MM.1S (cell line): ENCODE measurements around the gene SLAIN1.

Experiments
- DNase-seq: peaks from one replicate; pipeline ENCODE4 v3.0.0-alpha.2; 2015
- H2AFZ ChIP-seq: fragments of 300-600 bp; sonication (generic); 2 replicates; pipeline ENCODE4 v1.6.0; 2016; ENCODE audit warnings: antibody characterized with exemption, low read length
- H3F3A ChIP-seq: fragments of 300-600 bp; sonication (generic); 2 replicates; pipeline ENCODE4 v1.6.1; 2016; ENCODE audit warnings: mild to moderate bottlenecking, antibody characterized with exemption, low read length, moderate library complexity, mixed read lengths; ENCODE audit not compliant: insufficient read depth
- H3K27ac ChIP-seq: fragments of 300-600 bp; sonication (generic); 2 replicates; pipeline ENCODE4 v1.5.1; 2016; ENCODE audit warnings: mild to moderate bottlenecking, low read length
- H3K27me3 ChIP-seq: fragments of 300-600 bp; sonication (generic); replicated peaks from 2 replicates; pipeline ENCODE4 v1.6.0; 2016; ENCODE audit warnings: low read length; ENCODE audit not compliant: insufficient read depth
- H3K36me3 ChIP-seq: fragments of 300-600 bp; sonication (generic); replicated peaks from 2 replicates; pipeline ENCODE4 v1.6.1; 2016; ENCODE audit warnings: mild to moderate bottlenecking, low read length, mixed read lengths; ENCODE audit not compliant: insufficient read depth
- H3K4me1 ChIP-seq: fragments of 300-600 bp; sonication (generic); 2 replicates; pipeline ENCODE4 v1.6.1; 2016; ENCODE audit warnings: low read length, mixed read lengths
- H3K4me2 ChIP-seq: fragments of 300-600 bp; sonication (generic); 2 replicates; pipeline ENCODE4 v1.6.0; 2016; ENCODE audit warnings: low read depth, low read length
- H3K4me3 ChIP-seq: fragments of 300-600 bp; sonication (generic); 2 replicates; pipeline ENCODE4 v1.5.1; 2016; ENCODE audit warnings: low read length, mixed read lengths
- H3K79me2 ChIP-seq: fragments of 300-600 bp; sonication (generic); 2 replicates; pipeline ENCODE4 v1.6.1; 2016; ENCODE audit warnings: mixed run types, low read length, mixed read lengths
- H3K9ac ChIP-seq: fragments of 300-600 bp; sonication (generic); 2 replicates; pipeline ENCODE4 v1.6.1; 2016; ENCODE audit warnings: low read length, mixed read lengths
- H3K9me2 ChIP-seq: fragments of 300-600 bp; sonication (generic); replicated peaks from 2 replicates; pipeline ENCODE4 v1.6.1; 2016; ENCODE audit warnings: mild to moderate bottlenecking, low read length, mixed read lengths; ENCODE audit not compliant: insufficient read depth
- H3K9me3 ChIP-seq: fragments of 300-600 bp; sonication (generic); replicated peaks from 2 replicates; pipeline ENCODE4 v1.6.1; 2016; ENCODE audit warnings: mild to moderate bottlenecking, low read length, mixed read lengths; ENCODE audit not compliant: insufficient read depth
- H4K20me1 ChIP-seq: fragments of 300-600 bp; sonication (generic); 2 replicates; pipeline ENCODE4 v1.6.1; 2016; ENCODE audit warnings: mild to moderate bottlenecking, low read length, moderate library complexity, mixed read lengths; ENCODE audit not compliant: insufficient read depth
- CTCF ChIP-seq: fragments of 300-600 bp; sonication (generic); IDR thresholded peaks from 2 replicates; pipeline ENCODE4 v1.5.1; 2016; ENCODE audit warnings: antibody characterized with exemption, low read length, mixed read lengths
- EZH2 ChIP-seq: fragments of 300-600 bp; sonication (generic); optimal IDR thresholded peaks from 2 replicates; pipeline ENCODE3; 2017; ENCODE audit warnings: low read depth, mild to moderate bottlenecking, antibody characterized with exemption, low read length, mixed read lengths
- EZH2phosphoT487 ChIP-seq: fragments of 300-600 bp; sonication (generic); IDR thresholded peaks from 2 replicates; pipeline ENCODE4 v1.6.1; 2018; ENCODE audit warnings: antibody characterized with exemption, low read length

The SLAIN1 gene

GRCh38 chr13:77752512-77753069 lies 55.1 kb downstream of the SLAIN1 start:
- DNase-seq = no peak
- no peaks in the 10 kb centered on the region for H3K9me3 ChIP-seq

GRCh38 chr13:77760893-77761292 lies 63.4 kb downstream of the SLAIN1 start:
- Histone ChIP-seq H3K9ac (no peak overlapping the region), H3K36me3 (peaks cover 21% of the 10 kb centered on the region), H3K4me1 (no peaks in the 10 kb centered on the region), H3F3A (no peaks in the 10 kb centered on the region), H3K27ac (no peak overlapping the region), H4K20me1 (no peaks in the 10 kb centered on the region), H3K4me3 (no peak overlapping the region), H3K27me3 (no peaks in the 10 kb centered on the region), H3K4me2 (no peak overlapping the region), H2AFZ (no peak overlapping the region), H3K79me2 (peaks cover 9% of the 10 kb centered on the region), H3K9me2 (no peaks in the 10 kb centered on the region), H3K9me3 (no peaks in the 10 kb centered on the region)
- no peak for TF ChIP-seq CTCF
- TF ChIP-seq EZH2phosphoT487 = no peak
- no peak for DNase-seq

More at GRCh38 chr13:77752512-77753069, 55.1 kb downstream of the SLAIN1 start:
- H3K4me3 ChIP-seq = no peak overlapping the region
- H3F3A ChIP-seq = no peaks in the 10 kb centered on the region
- H3K9me2 ChIP-seq = no peaks in the 10 kb centered on the region
- no peaks in the 10 kb centered on the region for H4K20me1 ChIP-seq
- peaks cover 18% of the 10 kb centered on the region for H3K79me2 ChIP-seq
- no peaks in the 10 kb centered on the region for H3K27me3 ChIP-seq
- no peaks in the 10 kb centered on the region for H3K4me1 ChIP-seq
- H3K27ac ChIP-seq = no peak overlapping the region
- H3K4me2 ChIP-seq = no peak overlapping the region
- no peak overlapping the region for H3K9ac ChIP-seq
- no peak for TF ChIP-seq EZH2phosphoT487
- no peak for TF ChIP-seq CTCF
- no peak for TF ChIP-seq EZH2
- H3K36me3 ChIP-seq = peaks cover 6% of the 10 kb centered on the region; the same call in 1 of the 2 replicates
- H2AFZ ChIP-seq = no peak overlapping the region

GRCh38 chr13:77767413-77767812 lies 69.9 kb downstream of the SLAIN1 start:
- no peak overlapping the region for H3K4me2 ChIP-seq

More at GRCh38 chr13:77767413-77767812, 69.9 kb downstream of the SLAIN1 start:
- H3K9me3 ChIP-seq = no peaks in the 10 kb centered on the region
- no peak overlapping the region for H3K27ac ChIP-seq
- no peaks in the 10 kb centered on the region for H4K20me1 ChIP-seq
- no peaks in the 10 kb centered on the region for H3K79me2 ChIP-seq
- H3K27me3 ChIP-seq = no peaks in the 10 kb centered on the region
- peaks cover 8% of the 10 kb centered on the region; the same call in 1 of the 2 replicates for H3K36me3 ChIP-seq
- TF ChIP-seq EZH2phosphoT487 (no peak), EZH2 (no peak), CTCF (no peak)
- H3K9me2 ChIP-seq = no peaks in the 10 kb centered on the region
- no peak overlapping the region for H3K9ac ChIP-seq
- H2AFZ ChIP-seq = no peak overlapping the region
- no peak for DNase-seq
- no peak overlapping the region for H3K4me3 ChIP-seq
- H3F3A ChIP-seq = no peaks in the 10 kb centered on the region
- H3K4me1 ChIP-seq = no peaks in the 10 kb centered on the region
